Neural progenitor cell (in vitro differentiated cells): ENCODE results near the gene PCBP1. TPM values are rescaled to one million over a fixed set of nuclear protein-coding genes. Genes with fewer than 3 reads are reported as not detected.

Experiments
- DNase-seq: peaks from one replicate; pipeline ENCODE4 v3.0.0-alpha.2; 2016; ENCODE audit warnings: low spot score
- H2AFZ ChIP-seq: fragments of 200-600 bp; sonication (generic); replicated peaks from 2 replicates; pipeline ENCODE4 v1.6.1; 2016; ENCODE audit warnings: antibody characterized with exemption
- H3F3A ChIP-seq: fragments of 200-600 bp; sonication (generic); 2 replicates; pipeline ENCODE4 v1.6.1; 2016; ENCODE audit warnings: antibody characterized with exemption, low read depth
- H3K27ac ChIP-seq: fragments of 200-600 bp; sonication (generic); 2 replicates; pipeline ENCODE4 v1.5.1; 2016; ENCODE audit warnings: mild to moderate bottlenecking
- H3K27me3 ChIP-seq: fragments of 200-600 bp; sonication (generic); 2 replicates; pipeline ENCODE4 v1.6.1; 2016; ENCODE audit warnings: mild to moderate bottlenecking, moderate library complexity
- H3K36me3 ChIP-seq: fragments of 200-600 bp; sonication (generic); 2 replicates; pipeline ENCODE4 v1.5.1; 2016
- H3K4me1 ChIP-seq: fragments of 200-600 bp; sonication (generic); 2 replicates; pipeline ENCODE4 v1.6.1; 2016; ENCODE audit warnings: mixed run types
- H3K4me2 ChIP-seq: fragments of 200-600 bp; sonication (generic); 2 replicates; pipeline ENCODE4 v1.6.1; 2016
- H3K4me3 ChIP-seq: fragments of 200-600 bp; sonication (generic); 2 replicates; pipeline ENCODE4 v1.5.1; 2016
- H3K79me2 ChIP-seq: fragments of 200-600 bp; sonication (generic); 2 replicates; pipeline ENCODE4 v1.6.1; 2016; ENCODE audit warnings: low read depth
- H3K9ac ChIP-seq: fragments of 200-600 bp; sonication (generic); 2 replicates; pipeline ENCODE4 v1.6.1; 2016
- H3K9me3 ChIP-seq: fragments of 200-600 bp; sonication (generic); 2 replicates; pipeline ENCODE4 v1.5.1; 2016; ENCODE audit warnings: low read depth
- H4K20me1 ChIP-seq: fragments of 200-600 bp; sonication (generic); 2 replicates; pipeline ENCODE4 v1.6.1; 2016; ENCODE audit warnings: low read depth
- H3K27ac Mint-ChIP-seq: 3 replicates; pipeline ENCODE4 v1.8.0; 2021; ENCODE audit warnings: mixed read lengths
- H3K27me3 Mint-ChIP-seq: 2 replicates; pipeline ENCODE4 v1.8.0; 2022; ENCODE audit warnings: low read depth, mild to moderate bottlenecking, inconsistent platforms, moderate library complexity, mixed read lengths; ENCODE audit not compliant: insufficient read depth
- H3K36me3 Mint-ChIP-seq: 3 replicates; pipeline ENCODE4 v1.8.0; 2021; ENCODE audit warnings: mixed read lengths
- H3K4me1 Mint-ChIP-seq: 3 replicates; pipeline ENCODE4 v1.8.0; 2021; ENCODE audit warnings: mixed read lengths
- H3K4me3 Mint-ChIP-seq: 3 replicates; pipeline ENCODE4 v1.8.0; 2021; ENCODE audit warnings: mild to moderate bottlenecking, moderate library complexity, mixed read lengths
- H3K9me3 Mint-ChIP-seq: 3 replicates; pipeline ENCODE4 v1.8.0; 2020; ENCODE audit warnings: mixed read lengths
- CTCF ChIP-seq: fragments of 200-600 bp; sonication (generic); IDR thresholded peaks from 2 replicates; pipeline ENCODE4 v1.5.1; 2017; ENCODE audit warnings: antibody characterized with exemption, mild to moderate bottlenecking
- EZH2 ChIP-seq: fragments of 200-600 bp; sonication (generic); IDR thresholded peaks from 2 replicates; pipeline ENCODE4 v1.6.1; 2017; ENCODE audit warnings: antibody characterized with exemption, mild to moderate bottlenecking, moderate library complexity
- EZH2phosphoT487 ChIP-seq: fragments of 200-600 bp; sonication (generic); IDR thresholded peaks from 2 replicates; pipeline ENCODE4 v1.6.1; 2017; ENCODE audit warnings: antibody characterized with exemption
- total RNA-seq: library from RNA; depleted of rRNA; stranded (reverse); fragments of >200 nt; gene quantifications from 2 replicates; pipeline ENCODE4 v1.2.3, GENCODE V29; 2015; ENCODE audit warnings: low replicate concordance

PCBP1 gene
- total RNA-seq, 1 donor from 2014 or later = 62.0 TPM

GRCh38 chr2:70089983-70090525, 2.8 kb downstream of the PCBP1 start:
- peaks cover 27% of the 10 kb centered on the region for H3K36me3 Mint-ChIP-seq
- DNase-seq = peak; percentile 39
- Histone ChIP-seq H3K4me2 (peak overlapping the region; percentile 94), H3F3A (peaks cover 66% of the 10 kb centered on the region), H3K4me1 (peaks cover 24% of the 10 kb centered on the region), H3K79me2 (peaks cover 35% of the 10 kb centered on the region), H3K36me3 (no peaks in the 10 kb centered on the region), H2AFZ (no peak overlapping the region), H4K20me1 (peaks cover 26% of the 10 kb centered on the region), H3K27me3 (no peaks in the 10 kb centered on the region), H3K9me3 (no peaks in the 10 kb centered on the region), H3K4me3 (peak overlapping the region; percentile 97), H3K9ac (no peak overlapping the region), H3K27ac (peak overlapping the region; percentile 73)
- H3K27ac Mint-ChIP-seq = peak overlapping the region; percentile 7
- peaks cover 12% of the 10 kb centered on the region for H3K27me3 Mint-ChIP-seq
- TF ChIP-seq CTCF (no peak), EZH2phosphoT487 (no peak), EZH2 (no peak)
- peaks cover 39% of the 10 kb centered on the region for H3K4me1 Mint-ChIP-seq
- no peaks in the 10 kb centered on the region for H3K9me3 Mint-ChIP-seq
- peak overlapping the region; percentile 99 for H3K4me3 Mint-ChIP-seq

- H2AFZ ChIP-seq = no peak overlapping the region
- Mint-ChIP-seq H3K9me3 (no peaks in the 10 kb centered on the region), H3K27me3 (peaks cover 15% of the 10 kb centered on the region), H3K4me3 (peak overlapping the region; percentile 0), H3K36me3 (peaks cover 27% of the 10 kb centered on the region), H3K27ac (no peak overlapping the region), H3K4me1 (peaks cover 33% of the 10 kb centered on the region)
- H3K27me3 ChIP-seq = no peaks in the 10 kb centered on the region
- DNase-seq = no peak
- H4K20me1 ChIP-seq = peaks cover 26% of the 10 kb centered on the region
- peaks cover 28% of the 10 kb centered on the region for H3K79me2 ChIP-seq
- H3K9me3 ChIP-seq = no peaks in the 10 kb centered on the region
- peak overlapping the region; percentile 94 for H3K4me2 ChIP-seq
- peak overlapping the region; percentile 73 for H3K27ac ChIP-seq
- no peaks in the 10 kb centered on the region for H3K36me3 ChIP-seq
- H3K4me1 ChIP-seq = peaks cover 19% of the 10 kb centered on the region
- peaks cover 63% of the 10 kb centered on the region for H3F3A ChIP-seq
- no peak overlapping the region for H3K4me3 ChIP-seq
- TF ChIP-seq CTCF = no peak
- TF ChIP-seq EZH2 = no peak
- no peak for TF ChIP-seq EZH2phosphoT487
- H3K9ac ChIP-seq = no peak overlapping the region
These were observed 3.5 kb downstream of the PCBP1 start for GRCh38 chr2:70090706-70091334.

- no peak for DNase-seq
- Histone ChIP-seq H3F3A (peaks cover 57% of the 10 kb centered on the region), H3K27ac (no peak overlapping the region), H3K36me3 (no peaks in the 10 kb centered on the region), H2AFZ (no peak overlapping the region), H3K79me2 (peaks cover 28% of the 10 kb centered on the region), H3K4me1 (peaks cover 14% of the 10 kb centered on the region), H3K27me3 (no peaks in the 10 kb centered on the region), H3K9ac (no peak overlapping the region), H3K9me3 (no peaks in the 10 kb centered on the region), H4K20me1 (peaks cover 26% of the 10 kb centered on the region), H3K4me2 (no peak overlapping the region), H3K4me3 (no peak overlapping the region)
- H3K9me3 Mint-ChIP-seq = no peaks in the 10 kb centered on the region
- no peak for TF ChIP-seq EZH2phosphoT487
- no peak for TF ChIP-seq CTCF
- TF ChIP-seq EZH2 = no peak
- H3K27ac Mint-ChIP-seq = no peak overlapping the region
- peaks cover 27% of the 10 kb centered on the region for H3K36me3 Mint-ChIP-seq
- H3K4me1 Mint-ChIP-seq = peaks cover 29% of the 10 kb centered on the region
- no peak overlapping the region for H3K4me3 Mint-ChIP-seq
- H3K27me3 Mint-ChIP-seq = peaks cover 15% of the 10 kb centered on the region
These were observed 4.1 kb downstream of the PCBP1 start for GRCh38 chr2:70091364-70091763.
